Astrocyte of the hippocampus (primary cell): ENCODE results near the gene OPHN1.
"Not testable (repeated sequence)": the region's sequence is repeated elsewhere in the genome, so short reads cannot be mapped to it uniquely, and the experiment has no call there.

Experiments used
- DNase-seq: peaks from one replicate; pipeline ENCODE4 v3.0.0; 2011; ENCODE audit warnings: low read depth, low spot score

The OPHN1 gene

GRCh38 chrX:68072041-68072440, 361.3 kb downstream of the OPHN1 start:
- no peak for DNase-seq

- not testable (repeated sequence) for DNase-seq
Observed at GRCh38 chrX:68070119-68070518, 363.2 kb downstream of the OPHN1 start.

- no peak for DNase-seq
Observed at GRCh38 chrX:68061206-68061535, 372.1 kb downstream of the OPHN1 start.

GRCh38 chrX:68060506-68061205, 372.6 kb downstream of the OPHN1 start:
- peak; percentile 44 for DNase-seq

- DNase-seq: no peak
Observed at GRCh38 chrX:68059469-68059868, 373.8 kb downstream of the OPHN1 start.

GRCh38 chrX:68049466-68049865, 383.8 kb downstream of the OPHN1 start:
- peak; percentile 26 for DNase-seq

GRCh38 chrX:68048774-68049173, 384.5 kb downstream of the OPHN1 start:
- no peak for DNase-seq

GRCh38 chrX:68045008-68045577, 388.2 kb downstream of the OPHN1 start:
- peak; percentile 42 for DNase-seq

- no peak for DNase-seq
Observed at GRCh38 chrX:68043713-68044438, 389.4 kb downstream of the OPHN1 start.

GRCh38 chrX:68041110-68041509, 392.2 kb downstream of the OPHN1 start:
- DNase-seq: no peak

- peak; percentile 14 for DNase-seq
Observed at GRCh38 chrX:68018248-68019203, 414.8 kb downstream of the OPHN1 start.

GRCh38 chrX:67998540-67998939, 434.8 kb downstream of the OPHN1 start:
- no peak for DNase-seq
